ENCODE results near the gene FAM47E.

DNA sequence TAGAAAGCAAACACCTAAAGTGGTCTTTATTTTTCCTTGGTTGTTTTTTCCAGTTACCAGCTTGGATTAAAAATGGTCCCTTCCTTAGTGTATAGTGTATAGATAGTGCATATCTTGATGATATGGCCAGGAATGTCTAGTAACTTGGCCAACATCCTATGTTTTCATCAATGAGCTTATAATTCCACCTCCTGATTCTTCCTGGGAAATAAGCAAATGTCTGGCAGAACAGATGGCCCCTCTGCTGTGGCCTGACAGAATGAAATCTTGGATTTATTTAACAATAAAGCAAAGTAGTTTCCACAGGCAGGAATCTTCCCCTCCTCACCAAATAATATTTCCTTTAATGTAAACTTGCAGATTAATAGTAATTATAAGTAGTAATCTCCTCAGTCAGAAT, 44.0 kb upstream of the FAM47E start:
- TF ChIP-seq, protein P1, sequence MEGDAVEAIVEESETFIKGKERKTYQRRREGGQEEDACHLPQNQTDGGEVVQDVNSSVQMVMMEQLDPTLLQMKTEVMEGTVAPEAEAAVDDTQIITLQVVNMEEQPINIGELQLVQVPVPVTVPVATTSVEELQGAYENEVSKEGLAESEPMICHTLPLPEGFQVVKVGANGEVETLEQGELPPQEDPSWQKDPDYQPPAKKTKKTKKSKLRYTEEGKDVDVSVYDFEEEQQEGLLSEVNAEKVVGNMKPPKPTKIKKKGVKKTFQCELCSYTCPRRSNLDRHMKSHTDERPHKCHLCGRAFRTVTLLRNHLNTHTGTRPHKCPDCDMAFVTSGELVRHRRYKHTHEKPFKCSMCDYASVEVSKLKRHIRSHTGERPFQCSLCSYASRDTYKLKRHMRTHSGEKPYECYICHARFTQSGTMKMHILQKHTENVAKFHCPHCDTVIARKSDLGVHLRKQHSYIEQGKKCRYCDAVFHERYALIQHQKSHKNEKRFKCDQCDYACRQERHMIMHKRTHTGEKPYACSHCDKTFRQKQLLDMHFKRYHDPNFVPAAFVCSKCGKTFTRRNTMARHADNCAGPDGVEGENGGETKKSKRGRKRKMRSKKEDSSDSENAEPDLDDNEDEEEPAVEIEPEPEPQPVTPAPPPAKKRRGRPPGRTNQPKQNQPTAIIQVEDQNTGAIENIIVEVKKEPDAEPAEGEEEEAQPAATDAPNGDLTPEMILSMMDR (conservative IDR thresholded peaks at IDR 0.05; ENCODE audit: low read length): no peak
- TF ChIP-seq EZH2phosphoT487 (IDR thresholded peaks at IDR 0.05; ENCODE audit: borderline replicate concordance): no peak
